CD4-positive, alpha-beta T cell (primary cell): ENCODE measurements around the gene SLCO2B1. TPM values are rescaled to one million over a fixed set of nuclear protein-coding genes. Genes with fewer than 3 reads are reported as not detected.

Experiments
- ATAC-seq: fragments of 200-7000 bp; cut with Tn5 transposase; one replicate; pipeline ENCODE4 v1.10.0; 2022; ENCODE audit warnings: mild to moderate bottlenecking; ENCODE audit not compliant: poor library complexity
- CTCF ChIA-PET: fragments of 350-600 bp; sonication (Branson Sonifier 250); formaldehyde crosslinking; loops from one replicate; lab custom pipeline; 2021; ENCODE audit warnings: antibody characterized with exemption, inconsistent platforms; lab: Charles Lee
- POLR2A ChIA-PET: fragments of 350-600 bp; sonication (Branson Sonifier 250); formaldehyde crosslinking; loops from one replicate; lab custom pipeline; 2021; ENCODE audit warnings: antibody characterized with exemption, inconsistent platforms; lab: Charles Lee
- DNase-seq, 14 experiments: peaks; one replicate each; pipeline ENCODE4 v3.0.0-alpha.2; 2013 to 2020; ENCODE audit warnings: mixed read lengths in 2 of 14
- H3K27ac ChIP-seq, 2 donors: one replicate each; pipeline versions ENCODE4 v1.5.1 to v1.7.0; 2013; ENCODE audit warnings: low read length in 2 of 2, low read depth in 1 of 2, mild to moderate bottlenecking in 1 of 2
- H3K27me3 ChIP-seq, 2 experiments: 1 replicate in 1 of 2; 2 replicates in 1 of 2; pipeline versions ENCODE4 v1.6.1 to v1.7.0; 2013; ENCODE audit warnings: low read length in 2 of 2, control low read depth in 1 of 2, mild to moderate bottlenecking in 1 of 2, moderate library complexity in 1 of 2; ENCODE audit not compliant: insufficient read depth in 2 of 2, control insufficient read depth in 1 of 2
- H3K36me3 ChIP-seq: one replicate; pipeline ENCODE4 v1.6.1; 2013; ENCODE audit warnings: low read length, control low read depth; ENCODE audit not compliant: insufficient read depth
- H3K4me1 ChIP-seq: one replicate; pipeline ENCODE4 v1.6.1; 2013; ENCODE audit warnings: low read length, control low read depth; ENCODE audit not compliant: insufficient read depth
- H3K4me3 ChIP-seq: one replicate; pipeline ENCODE4 v1.5.1; 2013; ENCODE audit warnings: mild to moderate bottlenecking, low read length, moderate library complexity
- H3K9me3 ChIP-seq, 2 experiments: 1 replicate in 1 of 2; 2 replicates in 1 of 2; pipeline versions ENCODE4 v1.6.1 to v1.7.0; 2013; ENCODE audit warnings: low read length in 2 of 2, mild to moderate bottlenecking in 2 of 2, control low read depth in 1 of 2, moderate library complexity in 1 of 2; ENCODE audit not compliant: control insufficient read depth in 1 of 2, insufficient read depth in 1 of 2
- H3K27ac Mint-ChIP-seq: one replicate; pipeline ENCODE4 v1.8.0; 2020; ENCODE audit warnings: mixed read lengths
- H3K27me3 Mint-ChIP-seq: one replicate; pipeline ENCODE4 v1.8.0; 2021; ENCODE audit warnings: mixed read lengths
- H3K36me3 Mint-ChIP-seq: one replicate; pipeline ENCODE4 v1.8.0; 2021; ENCODE audit warnings: low read depth, mixed read lengths
- H3K4me1 Mint-ChIP-seq: one replicate; pipeline ENCODE4 v1.8.0; 2021; ENCODE audit warnings: low read depth, mixed read lengths
- H3K4me3 Mint-ChIP-seq: one replicate; pipeline ENCODE4 v1.8.0; 2020; ENCODE audit warnings: mild to moderate bottlenecking, mixed read lengths
- H3K9me3 Mint-ChIP-seq: one replicate; pipeline ENCODE4 v1.8.0; 2020; ENCODE audit warnings: mixed read lengths
- CTCF ChIP-seq: fragments of 200-600 bp; IDR thresholded peaks from one replicate; pipeline ENCODE4 v1.8.0; 2022; ENCODE audit warnings: antibody characterized with exemption, mild to moderate bottlenecking
- intact Hi-C, 2 experiments: fragments of 100-400 bp; cut with DNase I in 1 of 2; cut with micrococcal nuclease in 1 of 2; formaldehyde crosslinking; loops; one replicate each; pipeline versions ENCODE4 v1.15.1 to v1.9.0; 2023 to 2025; cut with DNase I, micrococcal nuclease
- total RNA-seq, 174 experiments: library from RNA in 2 of 174; stranded (reverse) in 2 of 174; gene quantifications; one replicate each; pipeline ENCODE4 v1.2.3 and lab custom pipeline; 2021 to 2026

The SLCO2B1 gene
- total RNA-seq, 2 experiments from 2014 or later = not detected

GRCh38 chr11:75193271-75193670 is 42.4 kb downstream of the SLCO2B1 start:
- ChIA-PET CTCF (interaction anchor here (1.9 kb wide), 1 partner anchor 12 kb away, joined by 5 read pairs; no protein-coding TSS in a partner anchor), POLR2A (no interaction called here)
- ATAC-seq (no peak), DNase-seq (no peak)
- H3K36me3 Mint-ChIP-seq = no peaks in the 10 kb centered on the region
- Histone ChIP-seq H3K4me1 (no peaks in the 10 kb centered on the region), H3K27me3 (peaks cover 0 to 2% of the 10 kb centered on the region in 2 experiments), H3K4me3 (no peak overlapping the region), H3K9me3 (no peaks in the 10 kb centered on the region), H3K27ac (no peak overlapping the region), H3K36me3 (no peaks in the 10 kb centered on the region)
- no peak for TF ChIP-seq CTCF
- H3K4me1 Mint-ChIP-seq = no peaks in the 10 kb centered on the region
- H3K4me3 Mint-ChIP-seq = no peak overlapping the region
- H3K9me3 Mint-ChIP-seq = no peaks in the 10 kb centered on the region
- no peak overlapping the region for H3K27ac Mint-ChIP-seq
- H3K27me3 Mint-ChIP-seq = no peaks in the 10 kb centered on the region
- intact Hi-C loops = no loop called here

GRCh38 chr11:75193711-75194110 is 42.8 kb downstream of the SLCO2B1 start:
- no peak for TF ChIP-seq CTCF
- Mint-ChIP-seq H3K27ac (no peak overlapping the region), H3K9me3 (no peaks in the 10 kb centered on the region)

GRCh38 chr11:75194147-75194546 is 43.2 kb downstream of the SLCO2B1 start:
- no peak for TF ChIP-seq CTCF
- Mint-ChIP-seq H3K9me3 (no peaks in the 10 kb centered on the region), H3K4me1 (no peaks in the 10 kb centered on the region), H3K27me3 (no peaks in the 10 kb centered on the region), H3K4me3 (no peak overlapping the region), H3K27ac (no peak overlapping the region), H3K36me3 (no peaks in the 10 kb centered on the region)
- H3K9me3 ChIP-seq = no peaks in the 10 kb centered on the region
- no peak overlapping the region for H3K27ac ChIP-seq
- no peak for ATAC-seq
- no peaks in the 10 kb centered on the region for H3K36me3 ChIP-seq
- DNase-seq = no peak
- ChIA-PET POLR2A (no interaction called here), CTCF (interaction anchor here (1.9 kb wide), 1 partner anchor 11 kb away, joined by 5 read pairs; no protein-coding TSS in a partner anchor)
- H3K4me3 ChIP-seq = no peak overlapping the region
- intact Hi-C loops = no loop called here
- H3K27me3 ChIP-seq = peaks cover 0 to 2% of the 10 kb centered on the region in 2 experiments
- no peaks in the 10 kb centered on the region for H3K4me1 ChIP-seq

More at GRCh38 chr11:75193711-75194110, 42.8 kb downstream of the SLCO2B1 start:
- Histone ChIP-seq H3K27me3 (peaks cover 0 to 2% of the 10 kb centered on the region in 2 experiments), H3K27ac (no peak overlapping the region), H3K36me3 (no peaks in the 10 kb centered on the region), H3K4me1 (no peaks in the 10 kb centered on the region), H3K4me3 (no peak overlapping the region), H3K9me3 (no peaks in the 10 kb centered on the region)
- H3K27me3 Mint-ChIP-seq = no peaks in the 10 kb centered on the region
- no peaks in the 10 kb centered on the region for H3K4me1 Mint-ChIP-seq
- ATAC-seq (no peak), DNase-seq (no peak)
- H3K36me3 Mint-ChIP-seq = no peaks in the 10 kb centered on the region
- CTCF ChIA-PET = interaction anchor here (1.9 kb wide), 1 partner anchor 11 kb away, joined by 5 read pairs; no protein-coding TSS in a partner anchor
- no peak overlapping the region for H3K4me3 Mint-ChIP-seq
- intact Hi-C loops = no loop called here
- POLR2A ChIA-PET = no interaction called here
